Transverse colon (tissue), 4 donors: Measurements from ENCODE around the gene MAP2K4.

ENCODE experiments used
- POLR2A ChIP-seq: fragments of 450-650 bp; IDR thresholded peaks from one replicate; pipeline ENCODE4 v1.6.1; 2016; ENCODE audit warnings: antibody characterized with exemption, mild to moderate bottlenecking, moderate library complexity
- POLR2AphosphoS5 ChIP-seq, 3 donors: sonication (generic); formaldehyde crosslinking; IDR thresholded peaks; one replicate each; pipeline ENCODE4 v1.6.1; 2016; ENCODE audit warnings: antibody characterized with exemption in 3 of 3
- TF ChIP-seq, protein P1 (sequence below), 5 experiments: fragments of 200-600 bp in 3 of 5; fragments of 450-650 bp in 2 of 5; sonication (generic) in 3 of 5; IDR thresholded peaks; 1 replicate in 2 of 5; 2 replicates in 3 of 5; pipeline ENCODE4 v1.5.1; 2016 to 2017; ENCODE audit warnings: antibody characterized with exemption in 5 of 5, inconsistent platforms in 3 of 5, mild to moderate bottlenecking in 2 of 5, moderate library complexity in 1 of 5

DNA sequence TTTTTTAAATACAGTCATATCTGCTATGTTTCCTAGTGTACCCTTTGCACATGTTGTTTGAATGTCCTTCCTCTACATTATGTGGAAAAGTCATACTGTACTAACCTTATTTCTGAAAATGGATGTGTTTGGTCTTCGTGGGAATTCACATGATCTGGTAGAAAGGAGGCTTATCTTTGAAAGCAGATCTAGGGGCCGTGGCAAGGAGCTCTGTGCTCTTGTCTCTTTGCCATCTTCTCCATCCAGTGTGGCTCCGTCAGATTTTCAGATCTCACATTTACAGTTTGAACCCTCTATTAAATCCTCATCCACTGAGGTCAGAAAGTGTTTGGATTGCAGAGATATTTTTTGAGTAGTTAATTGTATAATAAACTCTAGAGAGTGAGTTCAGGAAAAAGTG, 32.9 kb downstream of the MAP2K4 start:
- TF ChIP-seq POLR2A (no peak), POLR2AphosphoS5 (IDR thresholded peaks at IDR 0.05) (no peak)
- TF ChIP-seq, protein P1, sequence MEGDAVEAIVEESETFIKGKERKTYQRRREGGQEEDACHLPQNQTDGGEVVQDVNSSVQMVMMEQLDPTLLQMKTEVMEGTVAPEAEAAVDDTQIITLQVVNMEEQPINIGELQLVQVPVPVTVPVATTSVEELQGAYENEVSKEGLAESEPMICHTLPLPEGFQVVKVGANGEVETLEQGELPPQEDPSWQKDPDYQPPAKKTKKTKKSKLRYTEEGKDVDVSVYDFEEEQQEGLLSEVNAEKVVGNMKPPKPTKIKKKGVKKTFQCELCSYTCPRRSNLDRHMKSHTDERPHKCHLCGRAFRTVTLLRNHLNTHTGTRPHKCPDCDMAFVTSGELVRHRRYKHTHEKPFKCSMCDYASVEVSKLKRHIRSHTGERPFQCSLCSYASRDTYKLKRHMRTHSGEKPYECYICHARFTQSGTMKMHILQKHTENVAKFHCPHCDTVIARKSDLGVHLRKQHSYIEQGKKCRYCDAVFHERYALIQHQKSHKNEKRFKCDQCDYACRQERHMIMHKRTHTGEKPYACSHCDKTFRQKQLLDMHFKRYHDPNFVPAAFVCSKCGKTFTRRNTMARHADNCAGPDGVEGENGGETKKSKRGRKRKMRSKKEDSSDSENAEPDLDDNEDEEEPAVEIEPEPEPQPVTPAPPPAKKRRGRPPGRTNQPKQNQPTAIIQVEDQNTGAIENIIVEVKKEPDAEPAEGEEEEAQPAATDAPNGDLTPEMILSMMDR (IDR thresholded peaks at IDR 0.05): no peak
